GM12891 (cell line): Measurements from ENCODE around the gene EXT2.

Experiments used
- DNase-seq: peaks from one replicate; pipeline ENCODE4 v3.0.0; 2011; ENCODE audit warnings: low spot score; ENCODE audit not compliant: insufficient read length
- FAIRE-seq: peaks from 2 replicates; lab custom pipeline; 2011; peaks lifted over from hg19 to GRCh38; lab: Jason Lieb, UNC
- PAX5 ChIP-seq: IDR thresholded peaks from 2 replicates; pipeline ENCODE4 v1.6.1; 2011; ENCODE audit warnings: low read length, moderate library complexity, mild to moderate bottlenecking; ENCODE audit not compliant: insufficient read depth, severe bottlenecking
- POLR2A ChIP-seq: IDR thresholded peaks from 2 replicates; pipeline ENCODE4 v1.6.1; 2011; ENCODE audit warnings: low read depth, low read length, control low read depth
- POLR2AphosphoS5 ChIP-seq: IDR thresholded peaks from 2 replicates; pipeline ENCODE4 v1.6.1; 2011; ENCODE audit warnings: low read depth, low read length, control low read depth
- POU2F2 ChIP-seq: IDR thresholded peaks from 2 replicates; pipeline ENCODE4 v1.6.1; 2011; ENCODE audit warnings: low read depth, mild to moderate bottlenecking, control low read depth, low read length, moderate library complexity
- SPI1 ChIP-seq: IDR thresholded peaks from 2 replicates; pipeline ENCODE4 v1.6.1; 2011; ENCODE audit warnings: low read depth, low read length, control low read depth
- TAF1 ChIP-seq: IDR thresholded peaks from 2 replicates; pipeline ENCODE4 v1.6.1; 2011; ENCODE audit warnings: low read depth, low read length, control low read depth

The EXT2 gene

GRCh38 chr11:44157019-44157418 is 61.5 kb downstream of the EXT2 start:
- TF ChIP-seq POLR2AphosphoS5 (no peak), POU2F2 (no peak), SPI1 (no peak), TAF1 (no peak), POLR2A (no peak), PAX5 (no peak)
- no peak for DNase-seq
- FAIRE-seq: no peak

DNA sequence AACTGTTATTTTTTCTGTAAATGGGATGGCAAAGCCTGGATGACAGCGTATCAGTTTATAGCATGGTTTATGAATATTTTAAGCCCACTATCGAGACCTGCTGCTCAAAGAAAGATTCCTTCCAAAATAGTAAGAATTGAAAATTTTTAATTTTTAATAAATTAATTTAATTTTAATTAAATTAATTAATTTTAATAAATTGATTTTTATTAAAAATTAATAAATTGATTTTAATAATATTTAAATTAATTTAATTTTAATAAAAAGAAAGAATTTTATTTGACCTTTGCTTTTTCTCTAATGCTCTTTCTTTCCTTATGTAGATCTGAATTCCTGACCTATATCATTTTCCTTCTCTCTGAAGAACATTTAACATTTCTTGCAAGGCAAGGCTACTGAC is 62.9 kb downstream of the EXT2 start:
- FAIRE-seq (no peak), DNase-seq (no peak)
- TF ChIP-seq TAF1 (no peak), POLR2A (no peak), PAX5 (no peak), POU2F2 (no peak), POLR2AphosphoS5 (no peak), SPI1 (no peak)

- no peak for TF ChIP-seq POLR2A
- TF ChIP-seq PAX5: no peak
- TF ChIP-seq POU2F2: no peak
- TF ChIP-seq TAF1: no peak
- TF ChIP-seq SPI1: peak; percentile 71
- FAIRE-seq (no peak), DNase-seq (no peak)
Measured at GRCh38 chr11:44159848-44160721, 64.6 kb downstream of the EXT2 start.

DNA sequence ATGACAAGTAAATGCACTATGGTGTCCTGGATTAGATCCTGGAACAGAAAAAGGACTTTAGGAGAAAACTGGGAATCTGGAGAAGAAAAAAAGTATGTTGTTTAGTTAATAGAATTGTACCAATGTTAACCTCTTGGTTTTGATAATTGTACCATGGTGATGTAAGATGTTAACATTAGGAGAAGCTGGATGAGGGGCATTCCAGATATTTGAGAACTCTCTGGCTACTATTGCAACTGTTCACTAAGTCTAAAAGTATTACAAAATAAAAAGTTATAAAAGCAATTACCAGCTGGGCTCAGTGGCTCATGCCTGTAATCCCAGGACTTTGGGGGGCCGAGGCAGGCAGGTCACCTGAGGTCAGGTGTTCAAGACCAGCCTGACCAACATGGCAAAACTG is 66.5 kb downstream of the EXT2 start:
- DNase-seq (no peak), FAIRE-seq (no peak)
- TF ChIP-seq PAX5 (no peak), POU2F2 (no peak), SPI1 (no peak), POLR2AphosphoS5 (no peak), TAF1 (no peak), POLR2A (no peak)

GRCh38 chr11:44162662-44163061 is 67.2 kb downstream of the EXT2 start:
- DNase-seq: no peak
- FAIRE-seq: no peak

DNA sequence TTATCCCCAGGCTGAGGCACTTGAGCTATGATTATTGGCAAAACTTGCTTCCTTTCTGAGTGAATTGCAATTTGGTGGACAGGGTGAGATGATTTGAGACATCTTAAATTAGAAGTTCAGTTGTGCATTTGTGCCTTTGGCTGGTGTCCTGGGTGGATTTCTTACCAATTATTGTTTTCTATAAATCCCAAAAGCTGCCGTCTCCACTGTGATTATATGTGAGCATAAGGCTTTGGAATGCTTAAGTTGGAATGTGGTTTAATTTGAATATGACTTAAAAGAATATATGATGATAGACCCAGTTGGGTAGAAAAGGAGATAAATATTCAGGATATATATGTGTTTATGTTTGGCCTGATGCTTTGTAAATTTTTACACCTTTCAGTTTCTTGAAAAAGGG is 70.0 kb downstream of the EXT2 start:
- no peak for TF ChIP-seq SPI1
- no peak for TF ChIP-seq POU2F2
- TF ChIP-seq POLR2A: no peak
- no peak for TF ChIP-seq PAX5
- no peak for TF ChIP-seq POLR2AphosphoS5
- TF ChIP-seq TAF1: no peak
- FAIRE-seq: no peak
- no peak for DNase-seq

More at GRCh38 chr11:44162662-44163061, 67.2 kb downstream of the EXT2 start:
- TF ChIP-seq SPI1: peak; percentile 73
- no peak for TF ChIP-seq PAX5

DNA sequence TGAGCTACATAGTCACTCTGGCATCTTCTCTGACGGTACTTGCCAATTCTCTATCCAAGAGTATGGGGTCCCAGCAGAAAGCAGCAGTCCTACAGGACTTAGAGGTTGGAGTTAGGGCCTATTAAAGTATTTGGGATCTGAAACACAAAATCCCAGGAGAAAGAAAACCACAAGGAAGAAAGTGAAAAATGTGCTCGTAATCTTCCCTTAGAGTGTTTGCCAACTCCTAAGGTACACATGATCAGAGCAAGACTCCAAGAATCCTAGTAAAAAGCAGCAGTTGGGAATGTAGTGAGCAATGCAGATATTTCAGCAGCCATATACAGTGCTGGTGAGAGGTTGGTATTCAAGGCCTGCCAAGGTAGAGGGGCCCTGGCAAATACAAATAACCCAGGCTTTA is 71.6 kb downstream of the EXT2 start:
- DNase-seq (no peak), FAIRE-seq (no peak)
- TF ChIP-seq POLR2A: no peak
- no peak for TF ChIP-seq PAX5
- TF ChIP-seq SPI1: no peak
- TF ChIP-seq TAF1: no peak
- no peak for TF ChIP-seq POU2F2
- TF ChIP-seq POLR2AphosphoS5: no peak

- DNase-seq (no peak), FAIRE-seq (no peak)
- TF ChIP-seq SPI1 (no peak), PAX5 (no peak), POU2F2 (no peak), TAF1 (no peak), POLR2A (no peak), POLR2AphosphoS5 (no peak)
Measured at GRCh38 chr11:44171518-44171917, 76.0 kb downstream of the EXT2 start.

- no peak for TF ChIP-seq POLR2AphosphoS5
- TF ChIP-seq POLR2A: no peak
- TF ChIP-seq PAX5: no peak
- no peak for TF ChIP-seq POU2F2
- TF ChIP-seq TAF1: no peak
- no peak for TF ChIP-seq SPI1
- no peak for DNase-seq
- no peak for FAIRE-seq
Measured at GRCh38 chr11:44172966-44173365, 77.5 kb downstream of the EXT2 start.

GRCh38 chr11:44174842-44175241 is 79.4 kb downstream of the EXT2 start:
- FAIRE-seq (no peak), DNase-seq (no peak)
- TF ChIP-seq PAX5 (no peak), SPI1 (no peak), TAF1 (no peak), POU2F2 (no peak), POLR2AphosphoS5 (no peak), POLR2A (no peak)
